ENCODE data around the gene CHRNB4.
"Not testable (repeated sequence)": the region's sequence is repeated elsewhere in the genome, so short reads cannot be mapped to it uniquely, and the experiment has no call there.

CHRNB4 gene, protein sequence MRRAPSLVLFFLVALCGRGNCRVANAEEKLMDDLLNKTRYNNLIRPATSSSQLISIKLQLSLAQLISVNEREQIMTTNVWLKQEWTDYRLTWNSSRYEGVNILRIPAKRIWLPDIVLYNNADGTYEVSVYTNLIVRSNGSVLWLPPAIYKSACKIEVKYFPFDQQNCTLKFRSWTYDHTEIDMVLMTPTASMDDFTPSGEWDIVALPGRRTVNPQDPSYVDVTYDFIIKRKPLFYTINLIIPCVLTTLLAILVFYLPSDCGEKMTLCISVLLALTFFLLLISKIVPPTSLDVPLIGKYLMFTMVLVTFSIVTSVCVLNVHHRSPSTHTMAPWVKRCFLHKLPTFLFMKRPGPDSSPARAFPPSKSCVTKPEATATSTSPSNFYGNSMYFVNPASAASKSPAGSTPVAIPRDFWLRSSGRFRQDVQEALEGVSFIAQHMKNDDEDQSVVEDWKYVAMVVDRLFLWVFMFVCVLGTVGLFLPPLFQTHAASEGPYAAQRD

DNA sequence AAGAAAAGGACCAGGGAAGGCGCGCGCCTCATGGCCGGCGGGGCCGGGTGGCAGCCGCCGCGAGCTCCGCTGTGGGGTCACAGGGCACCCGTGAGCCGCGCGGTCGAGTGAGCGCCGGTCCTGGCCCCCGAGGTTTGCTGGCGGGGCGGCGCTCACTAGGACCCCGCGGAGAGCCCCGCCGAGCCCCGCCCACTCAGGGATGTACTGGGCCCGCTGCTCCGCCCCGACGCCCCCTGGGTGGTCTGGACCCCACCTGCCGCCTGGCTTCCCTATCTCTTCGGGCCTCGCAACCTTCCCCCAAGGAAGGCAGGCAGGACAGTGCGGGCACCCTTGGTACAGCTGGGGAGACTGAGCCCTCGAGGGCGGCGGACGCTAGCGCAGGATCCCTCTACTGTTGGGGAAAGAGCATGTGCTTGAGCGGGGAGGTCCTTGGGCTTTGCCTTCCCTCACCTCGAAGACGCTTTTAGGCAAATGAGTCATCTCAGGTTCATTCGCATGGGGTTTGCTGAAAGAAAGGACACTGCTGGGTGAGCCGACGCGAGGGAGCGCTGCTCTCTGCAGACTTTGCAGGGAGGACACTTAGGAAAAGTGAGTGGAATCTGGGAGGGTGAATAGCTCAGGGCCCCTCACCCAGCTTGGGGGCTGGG is at the start of gene CHRNB4:
CHRNB4 (minus strand) TSS at position 109 of the 647 bp plus-strand sequence; CDS start at position 32, 77 bp downstream.
- no peak within 1 kb of the TSS for H3K27ac ChIP-seq
- TF ChIP-seq, protein P1, sequence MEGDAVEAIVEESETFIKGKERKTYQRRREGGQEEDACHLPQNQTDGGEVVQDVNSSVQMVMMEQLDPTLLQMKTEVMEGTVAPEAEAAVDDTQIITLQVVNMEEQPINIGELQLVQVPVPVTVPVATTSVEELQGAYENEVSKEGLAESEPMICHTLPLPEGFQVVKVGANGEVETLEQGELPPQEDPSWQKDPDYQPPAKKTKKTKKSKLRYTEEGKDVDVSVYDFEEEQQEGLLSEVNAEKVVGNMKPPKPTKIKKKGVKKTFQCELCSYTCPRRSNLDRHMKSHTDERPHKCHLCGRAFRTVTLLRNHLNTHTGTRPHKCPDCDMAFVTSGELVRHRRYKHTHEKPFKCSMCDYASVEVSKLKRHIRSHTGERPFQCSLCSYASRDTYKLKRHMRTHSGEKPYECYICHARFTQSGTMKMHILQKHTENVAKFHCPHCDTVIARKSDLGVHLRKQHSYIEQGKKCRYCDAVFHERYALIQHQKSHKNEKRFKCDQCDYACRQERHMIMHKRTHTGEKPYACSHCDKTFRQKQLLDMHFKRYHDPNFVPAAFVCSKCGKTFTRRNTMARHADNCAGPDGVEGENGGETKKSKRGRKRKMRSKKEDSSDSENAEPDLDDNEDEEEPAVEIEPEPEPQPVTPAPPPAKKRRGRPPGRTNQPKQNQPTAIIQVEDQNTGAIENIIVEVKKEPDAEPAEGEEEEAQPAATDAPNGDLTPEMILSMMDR (IDR thresholded peaks at IDR 0.05): no peak
- TF ChIP-seq ZFX (IDR thresholded peaks at IDR 0.05; ENCODE audit: borderline replicate concordance): no peak

DNA sequence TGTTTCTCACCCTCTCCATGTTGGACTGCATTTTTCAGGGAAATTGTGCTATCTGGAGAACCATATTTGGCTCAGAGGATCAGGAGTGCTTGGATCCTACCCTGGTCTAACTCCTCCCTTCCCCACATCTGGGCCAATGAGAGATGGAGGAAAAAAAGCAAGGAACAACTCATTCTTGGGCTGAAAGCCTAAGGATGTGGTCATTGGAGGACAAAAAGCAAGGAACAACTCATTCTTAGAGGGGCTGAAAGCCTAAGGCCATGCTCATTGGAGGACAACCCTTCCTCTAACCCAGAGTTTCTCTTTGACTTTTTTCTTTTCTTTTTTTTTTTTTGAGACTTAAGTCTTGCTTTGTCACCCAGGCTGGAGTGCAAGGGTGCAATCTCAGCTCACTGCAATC is 48.6 kb upstream of the CHRNB4 start:
- TF ChIP-seq ZFX (IDR thresholded peaks at IDR 0.05; ENCODE audit: borderline replicate concordance): no peak
- TF ChIP-seq, protein P1 (IDR thresholded peaks at IDR 0.05): no peak

DNA sequence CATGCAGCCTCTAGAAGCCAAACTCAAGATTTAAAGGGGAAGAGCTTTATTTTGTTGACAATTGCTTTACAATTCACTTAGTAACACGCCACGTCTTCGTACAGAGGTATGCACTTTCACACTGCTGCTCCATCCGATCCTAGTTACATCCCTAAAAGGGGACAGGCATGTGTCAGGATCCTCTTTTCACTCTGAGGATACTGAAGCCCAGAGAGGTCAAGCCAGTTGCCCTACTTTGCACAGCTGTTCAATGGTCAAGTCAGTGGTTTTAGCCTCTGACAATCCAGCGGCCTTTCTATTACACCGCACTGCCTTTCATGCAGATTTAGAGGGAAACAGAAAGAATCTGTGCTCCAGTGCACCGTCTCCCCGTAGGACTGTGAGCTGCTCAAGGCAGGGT is 44.9 kb upstream of the CHRNB4 start:
- TF ChIP-seq, protein P1 (IDR thresholded peaks at IDR 0.05): no peak
- no peak for TF ChIP-seq ZFX (IDR thresholded peaks at IDR 0.05; ENCODE audit: borderline replicate concordance)
- H3K27ac ChIP-seq: no peak overlapping the region

More for the DNA sequence above, 48.6 kb upstream of the CHRNB4 start:
- H3K27ac ChIP-seq: no peak overlapping the region

DNA sequence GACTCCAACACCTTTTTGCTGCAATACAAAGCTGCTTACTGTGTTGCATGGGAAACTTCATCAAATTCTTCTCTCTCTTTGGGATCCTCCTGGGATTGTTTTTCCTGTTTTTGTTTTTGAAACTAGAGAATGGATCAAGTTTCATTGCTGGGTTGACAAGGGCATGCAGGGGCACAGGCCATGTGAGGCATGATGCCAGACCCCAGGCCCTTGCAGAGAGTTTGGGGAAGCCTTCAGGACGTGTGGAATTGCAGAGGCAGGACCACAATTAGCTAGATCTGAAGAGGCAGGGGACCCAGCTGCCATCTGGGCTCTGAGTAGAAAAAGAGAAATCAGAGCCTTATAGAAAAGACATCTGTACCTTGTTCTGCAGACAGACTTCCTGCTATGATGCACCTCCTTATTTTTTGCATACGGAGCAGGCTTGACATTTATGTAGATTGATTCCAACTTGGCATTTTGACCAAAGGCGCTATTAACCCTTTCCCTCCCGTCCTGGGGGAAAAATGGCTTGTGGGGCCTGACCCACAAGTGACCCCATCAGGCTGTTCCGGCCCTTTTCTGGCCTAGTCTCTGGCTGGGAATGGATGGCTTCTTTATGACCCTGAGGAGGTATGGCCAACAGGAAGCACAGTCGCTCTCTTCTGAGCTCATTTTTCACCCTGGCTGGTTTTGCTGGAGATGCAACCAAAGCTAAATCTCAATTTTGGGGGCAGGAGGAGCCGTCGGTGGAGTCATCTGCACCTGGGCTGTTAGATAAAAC is 44.3 kb upstream of the CHRNB4 start:
- TF ChIP-seq ZFX (IDR thresholded peaks at IDR 0.05; ENCODE audit: borderline replicate concordance): no peak
- TF ChIP-seq, protein P1 (IDR thresholded peaks at IDR 0.05): no peak

DNA sequence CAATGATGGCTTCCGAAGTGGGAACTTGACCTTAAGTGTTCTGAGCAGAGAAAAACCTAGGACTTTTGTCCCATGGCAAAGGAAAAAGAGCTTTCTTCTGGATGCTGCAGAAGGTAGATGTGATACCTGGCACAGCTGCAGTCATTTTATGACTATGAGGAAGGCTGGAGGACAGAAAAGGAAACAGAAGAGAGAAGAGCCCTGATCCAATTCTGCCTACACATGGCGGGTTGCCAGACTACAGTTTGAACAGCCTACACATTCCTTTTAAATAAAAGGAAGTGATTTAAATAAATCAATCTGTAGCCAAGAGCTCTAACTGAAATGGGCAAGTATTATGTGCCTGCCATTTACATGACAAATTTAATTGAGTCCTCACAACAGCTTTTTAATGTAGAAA is 43.6 kb upstream of the CHRNB4 start:
- no peak for TF ChIP-seq ZFX (IDR thresholded peaks at IDR 0.05; ENCODE audit: borderline replicate concordance)
- TF ChIP-seq, protein P1 (IDR thresholded peaks at IDR 0.05): no peak
- no peak overlapping the region for H3K27ac ChIP-seq

More for the DNA sequence above, 44.3 kb upstream of the CHRNB4 start:
- no peak overlapping the region for H3K27ac ChIP-seq

DNA sequence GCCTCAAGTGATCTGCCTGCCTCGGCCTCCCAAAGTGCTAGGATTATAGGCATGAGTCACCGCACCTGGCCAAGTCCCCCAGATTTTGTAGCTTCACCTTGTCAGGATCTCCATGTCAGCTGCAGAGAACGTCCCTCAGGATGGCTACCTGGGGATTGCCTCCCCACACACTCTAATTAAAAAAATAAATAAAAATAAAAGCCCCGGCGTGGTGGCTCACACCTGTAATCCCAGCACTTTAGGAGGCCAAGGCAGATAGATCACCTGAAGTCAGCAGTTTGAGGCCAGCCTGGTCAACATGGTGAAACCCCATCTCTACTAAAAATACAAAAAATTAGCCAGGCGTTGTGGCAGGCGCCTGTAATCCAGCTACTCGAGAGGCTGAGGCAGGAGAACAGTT is 42.6 kb upstream of the CHRNB4 start:
- not testable (repeated sequence) for H3K27ac ChIP-seq

DNA sequence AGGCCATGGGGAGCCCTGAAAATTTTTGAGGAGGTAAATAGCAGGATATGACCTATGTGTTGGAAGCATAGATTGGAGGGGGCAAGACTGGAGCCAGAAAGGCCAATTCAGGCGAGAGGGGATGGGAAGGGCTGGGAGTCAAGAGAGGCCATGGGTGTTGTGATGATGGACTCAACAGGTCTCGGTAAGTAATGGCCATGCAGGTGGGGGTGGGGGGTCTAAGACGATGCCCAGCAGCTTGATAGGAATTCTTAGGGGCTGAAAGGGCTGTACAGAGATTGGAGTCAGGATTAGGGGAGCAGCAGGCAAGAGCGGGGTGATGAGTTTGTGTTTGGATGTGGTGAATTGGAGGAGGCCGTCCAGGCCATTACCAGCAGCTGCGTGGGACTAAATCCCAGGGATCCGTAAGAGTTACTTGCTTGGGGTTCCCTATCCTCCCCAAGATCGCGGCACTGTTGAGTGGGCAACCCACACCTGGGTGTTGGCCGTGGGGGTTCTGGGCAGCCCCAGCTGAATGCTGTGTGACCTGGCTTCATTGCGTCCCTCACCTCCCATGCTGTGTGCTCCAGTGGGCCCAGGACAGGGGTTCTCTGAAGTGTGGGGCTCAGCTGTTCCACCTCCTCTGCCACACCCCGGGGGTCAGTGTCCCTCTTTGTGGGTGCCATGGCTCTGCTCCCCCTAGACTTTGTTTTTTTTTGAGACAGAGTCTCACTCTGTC is 41.8 kb upstream of the CHRNB4 start:
- no peak overlapping the region for H3K27ac ChIP-seq
- TF ChIP-seq, protein P1 (IDR thresholded peaks at IDR 0.05): no peak
- TF ChIP-seq ZFX (IDR thresholded peaks at IDR 0.05; ENCODE audit: borderline replicate concordance): no peak
